ENCODE results near the gene TXNRD2. TPM values are rescaled to one million over a fixed set of nuclear protein-coding genes. Genes with fewer than 3 reads are reported as not detected.

The TXNRD2 gene
- polyA plus RNA-seq, 1 donor from 2014 or later = 4.1 TPM

- Histone ChIP-seq H3K4me3 (ENCODE audit: low read length) (no peak overlapping the region), H3K79me2 (replicated peaks; ENCODE audit: insufficient read depth, low read length) (peaks cover 24% of the 10 kb centered on the region), H3K27me3 (ENCODE audit: insufficient read depth, low read depth, low read length) (no peaks in the 10 kb centered on the region), H3K9me2 (ENCODE audit: insufficient read depth, low read length) (no peaks in the 10 kb centered on the region), H4K20me1 (ENCODE audit: insufficient read depth) (no peaks in the 10 kb centered on the region), H3K9ac (ENCODE audit: low read length) (no peak overlapping the region), H3K36me3 (ENCODE audit: insufficient read depth, low read length) (no peaks in the 10 kb centered on the region), H3K4me2 (ENCODE audit: low read length) (no peak overlapping the region), H2AFZ (ENCODE audit: low read depth, low read length) (no peak overlapping the region), H3K9me3 (ENCODE audit: low read length) (no peaks in the 10 kb centered on the region), H3F3A (ENCODE audit: insufficient read depth, low read length, poor library complexity, severe bottlenecking) (no peaks in the 10 kb centered on the region), H3K27ac (ENCODE audit: low read length) (no peak overlapping the region)
- TF ChIP-seq CTCF (IDR thresholded peaks at IDR 0.05; ENCODE audit: poor library complexity, severe bottlenecking) (no peak), TAF1 (IDR thresholded peaks at IDR 0.05; ENCODE audit: low read depth) (no peak)
Measured at GRCh38 chr22:19981961-19982920, 40.6 kb upstream of the TXNRD2 start.

GRCh38 chr22:19981171-19981960 lies 39.7 kb upstream of the TXNRD2 start:
- no peaks in the 10 kb centered on the region for H3K36me3 ChIP-seq (ENCODE audit: insufficient read depth, low read length)
- no peaks in the 10 kb centered on the region for H3K9me2 ChIP-seq (ENCODE audit: insufficient read depth, low read length)
- TF ChIP-seq RAD21 (conservative IDR thresholded peaks at IDR 0.05) = no peak
- H2AFZ ChIP-seq (ENCODE audit: low read depth, low read length) = no peak overlapping the region
- no peaks in the 10 kb centered on the region for H3K27me3 ChIP-seq (ENCODE audit: insufficient read depth, low read depth, low read length)
- H3K4me2 ChIP-seq (ENCODE audit: low read length) = no peak overlapping the region
- H3K79me2 ChIP-seq (replicated peaks; ENCODE audit: insufficient read depth, low read length) = peaks cover 22% of the 10 kb centered on the region
- H3K9me3 ChIP-seq (ENCODE audit: low read length) = no peaks in the 10 kb centered on the region
- H3F3A ChIP-seq (ENCODE audit: insufficient read depth, low read length, poor library complexity, severe bottlenecking) = no peaks in the 10 kb centered on the region
- H3K27ac ChIP-seq (ENCODE audit: low read length) = no peak overlapping the region
- H3K4me3 ChIP-seq (ENCODE audit: low read length) = no peak overlapping the region
- H4K20me1 ChIP-seq (ENCODE audit: insufficient read depth) = no peaks in the 10 kb centered on the region
- no peak overlapping the region for H3K9ac ChIP-seq (ENCODE audit: low read length)

DNA sequence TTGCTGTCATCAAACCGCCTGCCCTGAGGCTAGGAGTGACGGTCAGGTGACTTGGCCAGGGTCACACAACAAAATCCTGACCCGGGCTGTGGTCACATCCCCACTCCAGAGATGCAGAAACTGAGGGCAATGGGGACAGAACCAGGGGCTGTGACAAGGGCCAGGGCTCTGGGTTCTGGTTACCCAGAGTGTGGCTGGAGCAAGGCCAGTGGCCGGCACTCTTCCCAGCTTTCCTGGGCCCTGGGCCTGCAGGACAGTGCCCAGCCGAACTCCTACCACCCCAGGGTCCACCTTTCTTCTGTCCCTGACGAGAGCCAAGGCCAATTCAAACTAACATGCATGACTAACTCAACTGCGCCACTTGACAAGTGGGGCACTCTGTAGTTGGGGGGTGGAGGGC lies 39.1 kb upstream of the TXNRD2 start:
- Histone ChIP-seq H3K9ac (ENCODE audit: low read length) (no peak overlapping the region), H2AFZ (ENCODE audit: low read depth, low read length) (no peak overlapping the region), H3K36me3 (ENCODE audit: insufficient read depth, low read length) (no peaks in the 10 kb centered on the region), H3K9me2 (ENCODE audit: insufficient read depth, low read length) (no peaks in the 10 kb centered on the region), H4K20me1 (ENCODE audit: insufficient read depth) (no peaks in the 10 kb centered on the region), H3K27ac (ENCODE audit: low read length) (no peak overlapping the region), H3K4me3 (ENCODE audit: low read length) (no peak overlapping the region), H3K9me3 (ENCODE audit: low read length) (no peaks in the 10 kb centered on the region), H3F3A (ENCODE audit: insufficient read depth, low read length, poor library complexity, severe bottlenecking) (no peaks in the 10 kb centered on the region), H3K27me3 (ENCODE audit: insufficient read depth, low read depth, low read length) (no peaks in the 10 kb centered on the region), H3K4me2 (ENCODE audit: low read length) (no peak overlapping the region), H3K79me2 (replicated peaks; ENCODE audit: insufficient read depth, low read length) (peaks cover 16% of the 10 kb centered on the region)
- TF ChIP-seq SMC3 (conservative IDR thresholded peaks at IDR 0.05; ENCODE audit: poor library complexity) (no peak), EP300 (conservative IDR thresholded peaks at IDR 0.05; ENCODE audit: poor library complexity, severe bottlenecking) (no peak)
